Measurements from ENCODE around the gene SSR1.

GRCh38 chr6:7260291-7261031 lies 52.5 kb downstream of the SSR1 start:
- TF ChIP-seq POLR2AphosphoS5 (IDR thresholded peaks at IDR 0.05; ENCODE audit: low read depth, low read length) (no peak), SIN3A (IDR thresholded peaks at IDR 0.05; ENCODE audit: borderline replicate concordance, insufficient read depth, low read length) (no peak), TAF1 (IDR thresholded peaks at IDR 0.05; ENCODE audit: borderline replicate concordance, insufficient read depth, low read length) (no peak)
- TF ChIP-seq, protein P1, sequence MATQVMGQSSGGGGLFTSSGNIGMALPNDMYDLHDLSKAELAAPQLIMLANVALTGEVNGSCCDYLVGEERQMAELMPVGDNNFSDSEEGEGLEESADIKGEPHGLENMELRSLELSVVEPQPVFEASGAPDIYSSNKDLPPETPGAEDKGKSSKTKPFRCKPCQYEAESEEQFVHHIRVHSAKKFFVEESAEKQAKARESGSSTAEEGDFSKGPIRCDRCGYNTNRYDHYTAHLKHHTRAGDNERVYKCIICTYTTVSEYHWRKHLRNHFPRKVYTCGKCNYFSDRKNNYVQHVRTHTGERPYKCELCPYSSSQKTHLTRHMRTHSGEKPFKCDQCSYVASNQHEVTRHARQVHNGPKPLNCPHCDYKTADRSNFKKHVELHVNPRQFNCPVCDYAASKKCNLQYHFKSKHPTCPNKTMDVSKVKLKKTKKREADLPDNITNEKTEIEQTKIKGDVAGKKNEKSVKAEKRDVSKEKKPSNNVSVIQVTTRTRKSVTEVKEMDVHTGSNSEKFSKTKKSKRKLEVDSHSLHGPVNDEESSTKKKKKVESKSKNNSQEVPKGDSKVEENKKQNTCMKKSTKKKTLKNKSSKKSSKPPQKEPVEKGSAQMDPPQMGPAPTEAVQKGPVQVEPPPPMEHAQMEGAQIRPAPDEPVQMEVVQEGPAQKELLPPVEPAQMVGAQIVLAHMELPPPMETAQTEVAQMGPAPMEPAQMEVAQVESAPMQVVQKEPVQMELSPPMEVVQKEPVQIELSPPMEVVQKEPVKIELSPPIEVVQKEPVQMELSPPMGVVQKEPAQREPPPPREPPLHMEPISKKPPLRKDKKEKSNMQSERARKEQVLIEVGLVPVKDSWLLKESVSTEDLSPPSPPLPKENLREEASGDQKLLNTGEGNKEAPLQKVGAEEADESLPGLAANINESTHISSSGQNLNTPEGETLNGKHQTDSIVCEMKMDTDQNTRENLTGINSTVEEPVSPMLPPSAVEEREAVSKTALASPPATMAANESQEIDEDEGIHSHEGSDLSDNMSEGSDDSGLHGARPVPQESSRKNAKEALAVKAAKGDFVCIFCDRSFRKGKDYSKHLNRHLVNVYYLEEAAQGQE (IDR thresholded peaks at IDR 0.05; ENCODE audit: insufficient read depth in 1 of 2, low read depth in 2 of 2, low read length in 2 of 2): no peak

All from PFSK-1 (cell line).